Measurements from ENCODE around the gene SETDB2. TPM values are rescaled to one million over a fixed set of nuclear protein-coding genes. Genes with fewer than 3 reads are reported as not detected.

The SETDB2 gene
- total RNA-seq, 1 experiment from 2014 or later, result 5.9 TPM

- no peak for TF ChIP-seq CREM (CRISPR knock-in tag; IDR thresholded peaks at IDR 0.05)
- TF ChIP-seq USF2 (CRISPR knock-in tag; IDR thresholded peaks at IDR 0.05), result no peak
Observed at GRCh38 chr13:49494645-49495044, 50.6 kb downstream of the SETDB2 start (continued).

- peaks cover 3% of the 10 kb centered on the region; the same call in 1 of the 2 replicates for H3K4me1 Mint-ChIP-seq
- no peaks in the 10 kb centered on the region for H3K9me3 Mint-ChIP-seq
- no peaks in the 10 kb centered on the region for H3K27me3 Mint-ChIP-seq (ENCODE audit: low read depth)
- no peaks in the 10 kb centered on the region for H3K36me3 Mint-ChIP-seq
- H3K4me3 Mint-ChIP-seq, result peak within 1 kb of the TSS; percentile 89
- CTCF ChIA-PET, result interaction anchor here (0.7 to 2.2 kb wide), 6 partner anchors 51 to 248 kb away, joined by 3 to 7 read pairs (median 4); partner anchors contain the start of genes CAB39L and CDADC1
- peak; percentile 70 for DNase-seq (ENCODE audit: low spot score)
- peak; percentile 80 for ATAC-seq
- POLR2A ChIA-PET, result interaction anchor here (0.6 to 1.3 kb wide), 3 partner anchors 52 to 90 kb away, joined by 3 to 5 read pairs (median 3); partner anchors contain the start of genes CAB39L and SETDB2
- peak within 1 kb of the TSS; percentile 95 for H3K27ac Mint-ChIP-seq
- TF ChIP-seq, protein P1, sequence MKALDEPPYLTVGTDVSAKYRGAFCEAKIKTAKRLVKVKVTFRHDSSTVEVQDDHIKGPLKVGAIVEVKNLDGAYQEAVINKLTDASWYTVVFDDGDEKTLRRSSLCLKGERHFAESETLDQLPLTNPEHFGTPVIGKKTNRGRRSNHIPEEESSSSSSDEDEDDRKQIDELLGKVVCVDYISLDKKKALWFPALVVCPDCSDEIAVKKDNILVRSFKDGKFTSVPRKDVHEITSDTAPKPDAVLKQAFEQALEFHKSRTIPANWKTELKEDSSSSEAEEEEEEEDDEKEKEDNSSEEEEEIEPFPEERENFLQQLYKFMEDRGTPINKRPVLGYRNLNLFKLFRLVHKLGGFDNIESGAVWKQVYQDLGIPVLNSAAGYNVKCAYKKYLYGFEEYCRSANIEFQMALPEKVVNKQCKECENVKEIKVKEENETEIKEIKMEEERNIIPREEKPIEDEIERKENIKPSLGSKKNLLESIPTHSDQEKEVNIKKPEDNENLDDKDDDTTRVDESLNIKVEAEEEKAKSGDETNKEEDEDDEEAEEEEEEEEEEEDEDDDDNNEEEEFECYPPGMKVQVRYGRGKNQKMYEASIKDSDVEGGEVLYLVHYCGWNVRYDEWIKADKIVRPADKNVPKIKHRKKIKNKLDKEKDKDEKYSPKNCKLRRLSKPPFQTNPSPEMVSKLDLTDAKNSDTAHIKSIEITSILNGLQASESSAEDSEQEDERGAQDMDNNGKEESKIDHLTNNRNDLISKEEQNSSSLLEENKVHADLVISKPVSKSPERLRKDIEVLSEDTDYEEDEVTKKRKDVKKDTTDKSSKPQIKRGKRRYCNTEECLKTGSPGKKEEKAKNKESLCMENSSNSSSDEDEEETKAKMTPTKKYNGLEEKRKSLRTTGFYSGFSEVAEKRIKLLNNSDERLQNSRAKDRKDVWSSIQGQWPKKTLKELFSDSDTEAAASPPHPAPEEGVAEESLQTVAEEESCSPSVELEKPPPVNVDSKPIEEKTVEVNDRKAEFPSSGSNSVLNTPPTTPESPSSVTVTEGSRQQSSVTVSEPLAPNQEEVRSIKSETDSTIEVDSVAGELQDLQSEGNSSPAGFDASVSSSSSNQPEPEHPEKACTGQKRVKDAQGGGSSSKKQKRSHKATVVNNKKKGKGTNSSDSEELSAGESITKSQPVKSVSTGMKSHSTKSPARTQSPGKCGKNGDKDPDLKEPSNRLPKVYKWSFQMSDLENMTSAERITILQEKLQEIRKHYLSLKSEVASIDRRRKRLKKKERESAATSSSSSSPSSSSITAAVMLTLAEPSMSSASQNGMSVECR (CRISPR knock-in tag; IDR thresholded peaks at IDR 0.05; ENCODE audit: borderline replicate concordance), result no peak
- TF ChIP-seq ZNF671 (CRISPR knock-in tag; IDR thresholded peaks at IDR 0.05) (no peak), USF2 (CRISPR knock-in tag; IDR thresholded peaks at IDR 0.05) (no peak), ZBTB21 (CRISPR knock-in tag; IDR thresholded peaks at IDR 0.05; ENCODE audit: borderline replicate concordance) (no peak), CBFB (CRISPR knock-in tag; IDR thresholded peaks at IDR 0.05; ENCODE audit: low read depth) (no peak), FOXP1 (CRISPR knock-in tag; IDR thresholded peaks at IDR 0.05; ENCODE audit: borderline replicate concordance) (peak; percentile 76), SP1 (CRISPR knock-in tag; conservative IDR thresholded peaks at IDR 0.05) (0 out of 2 replicates have a peak, but pooled peaks have one; percentile 21), MXD4 (CRISPR knock-in tag; IDR thresholded peaks at IDR 0.05; ENCODE audit: borderline replicate concordance) (no peak), NFATC4 (CRISPR knock-in tag; IDR thresholded peaks at IDR 0.05) (no peak), IRF2 (CRISPR knock-in tag; IDR thresholded peaks at IDR 0.05; ENCODE audit: borderline replicate concordance, low read depth) (no peak), SMAD3 (CRISPR knock-in tag; IDR thresholded peaks at IDR 0.05; ENCODE audit: borderline replicate concordance) (no peak), CDX4 (CRISPR knock-in tag; IDR thresholded peaks at IDR 0.05; ENCODE audit: borderline replicate concordance) (no peak), NR3C1 (CRISPR knock-in tag; conservative IDR thresholded peaks at IDR 0.05; ENCODE audit: low read depth) (no peak), ZNF219 (CRISPR knock-in tag; IDR thresholded peaks at IDR 0.05; ENCODE audit: borderline replicate concordance) (no peak)
- TF ChIP-seq, protein P2, sequence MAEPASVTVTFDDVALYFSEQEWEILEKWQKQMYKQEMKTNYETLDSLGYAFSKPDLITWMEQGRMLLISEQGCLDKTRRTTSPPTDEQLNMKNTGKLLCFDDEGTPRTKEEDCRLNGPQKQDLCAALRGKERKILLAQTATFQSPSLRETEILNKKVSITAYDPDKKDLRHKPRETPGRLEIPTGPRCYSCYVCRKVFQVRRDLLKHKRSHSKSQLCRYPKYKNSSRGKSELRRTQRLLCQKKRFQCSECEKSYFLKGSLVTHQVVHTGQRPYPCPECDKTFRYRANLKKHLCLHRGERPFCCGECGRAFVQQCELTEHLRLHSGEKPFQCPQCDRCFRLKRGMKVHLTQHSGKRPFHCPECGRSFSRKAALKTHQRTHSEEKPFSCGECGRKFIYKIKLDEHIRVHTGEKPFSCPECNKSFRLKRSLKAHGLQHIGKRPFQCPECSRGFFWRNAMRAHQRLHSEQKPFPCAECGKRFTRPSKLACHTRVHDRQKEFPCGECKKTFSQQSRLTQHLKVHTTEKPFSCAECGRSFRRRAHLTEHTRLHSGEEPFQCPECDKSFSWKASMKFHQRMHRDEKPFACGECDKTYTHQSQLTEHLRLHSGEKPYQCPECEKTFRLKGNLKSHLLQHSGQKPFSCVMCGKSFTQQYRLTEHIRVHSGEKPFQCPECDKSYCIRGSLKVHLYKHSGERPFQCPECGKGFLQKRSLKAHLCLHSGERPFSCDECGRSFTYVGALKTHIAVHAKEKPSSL (CRISPR knock-in tag; conservative IDR thresholded peaks at IDR 0.05), result no peak
- TF ChIP-seq, protein P3, sequence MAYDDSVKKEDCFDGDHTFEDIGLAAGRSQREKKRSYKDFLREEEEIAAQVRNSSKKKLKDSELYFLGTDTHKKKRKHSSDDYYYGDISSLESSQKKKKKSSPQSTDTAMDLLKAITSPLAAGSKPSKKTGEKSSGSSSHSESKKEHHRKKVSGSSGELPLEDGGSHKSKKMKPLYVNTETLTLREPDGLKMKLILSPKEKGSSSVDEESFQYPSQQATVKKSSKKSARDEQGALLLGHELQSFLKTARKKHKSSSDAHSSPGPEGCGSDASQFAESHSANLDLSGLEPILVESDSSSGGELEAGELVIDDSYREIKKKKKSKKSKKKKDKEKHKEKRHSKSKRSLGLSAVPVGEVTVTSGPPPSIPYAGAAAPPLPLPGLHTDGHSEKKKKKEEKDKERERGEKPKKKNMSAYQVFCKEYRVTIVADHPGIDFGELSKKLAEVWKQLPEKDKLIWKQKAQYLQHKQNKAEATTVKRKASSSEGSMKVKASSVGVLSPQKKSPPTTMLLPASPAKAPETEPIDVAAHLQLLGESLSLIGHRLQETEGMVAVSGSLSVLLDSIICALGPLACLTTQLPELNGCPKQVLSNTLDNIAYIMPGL (CRISPR knock-in tag; IDR thresholded peaks at IDR 0.05), result 0 out of 2 replicates have a peak, but pooled peaks have one; percentile 63
- TF ChIP-seq, protein P4, sequence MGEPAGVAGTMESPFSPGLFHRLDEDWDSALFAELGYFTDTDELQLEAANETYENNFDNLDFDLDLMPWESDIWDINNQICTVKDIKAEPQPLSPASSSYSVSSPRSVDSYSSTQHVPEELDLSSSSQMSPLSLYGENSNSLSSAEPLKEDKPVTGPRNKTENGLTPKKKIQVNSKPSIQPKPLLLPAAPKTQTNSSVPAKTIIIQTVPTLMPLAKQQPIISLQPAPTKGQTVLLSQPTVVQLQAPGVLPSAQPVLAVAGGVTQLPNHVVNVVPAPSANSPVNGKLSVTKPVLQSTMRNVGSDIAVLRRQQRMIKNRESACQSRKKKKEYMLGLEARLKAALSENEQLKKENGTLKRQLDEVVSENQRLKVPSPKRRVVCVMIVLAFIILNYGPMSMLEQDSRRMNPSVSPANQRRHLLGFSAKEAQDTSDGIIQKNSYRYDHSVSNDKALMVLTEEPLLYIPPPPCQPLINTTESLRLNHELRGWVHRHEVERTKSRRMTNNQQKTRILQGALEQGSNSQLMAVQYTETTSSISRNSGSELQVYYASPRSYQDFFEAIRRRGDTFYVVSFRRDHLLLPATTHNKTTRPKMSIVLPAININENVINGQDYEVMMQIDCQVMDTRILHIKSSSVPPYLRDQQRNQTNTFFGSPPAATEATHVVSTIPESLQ (CRISPR knock-in tag; IDR thresholded peaks at IDR 0.05), result no peak
Observed at GRCh38 chr13:49495783-49496762, 52.0 kb downstream of the SETDB2 start, which contains the start of gene PHF11. TSS of gene PHF11 (plus strand) at chr13:49495953. CDS start at chr13:49496002, 49 bp downstream.
